ENCODE results near the gene C5orf63. TPM values are rescaled to one million over a fixed set of nuclear protein-coding genes. Genes with fewer than 3 reads are reported as not detected.

C5orf63 gene
- total and polyA plus RNA-seq, 2 of the 8 experiments (the other 6 are each of a cell fraction or from before 2014, with no cell fraction given), result 0.67 to 0.71 TPM

GRCh38 chr5:127097278-127097677, 24.0 kb upstream of the C5orf63 start:
- H2BK5ac ChIP-seq (ENCODE audit: low read depth, low read length), result no peak overlapping the region
- no peak overlapping the region for H2BK120ac ChIP-seq (replicated peaks; ENCODE audit: low read depth, low read length)
- H3K23ac ChIP-seq (ENCODE audit: insufficient read length), result no peak overlapping the region
- no peaks in the 10 kb centered on the region for H3K36me3 ChIP-seq (ENCODE audit: control insufficient read depth in 2 of 4, insufficient read depth in 4 of 4, low read length in 3 of 4)
- H3K4ac ChIP-seq (replicated peaks; ENCODE audit: insufficient read length, low read depth, low read length), result no peak overlapping the region
- H3K4me1 ChIP-seq (replicated peaks in 1 of 4; ENCODE audit: control insufficient read depth in 3 of 4, insufficient read depth in 4 of 4, low read length in 3 of 4), result peaks cover 0 to 15% (median 10%) of the 10 kb centered on the region in 4 experiments; a peak in 6 of 7 replicates
- H4K20me1 ChIP-seq (replicated peaks in 1 of 2; ENCODE audit: control insufficient read depth in 1 of 2, insufficient read depth in 2 of 2, low read length in 2 of 2), result no peaks in the 10 kb centered on the region
- no peak overlapping the region for H4K5ac ChIP-seq (ENCODE audit: insufficient read length, low read depth, low read length)
- no peak overlapping the region for H2BK20ac ChIP-seq (ENCODE audit: low read length)
- 82% methylated on average over 3 of the region's 3 CpGs; no CpG with 5 or more reads in 1 of the 2 experiments for WGBS, 2 experiments (ENCODE audit: extremely low coverage in 1 of 2, insufficient coverage in 1 of 2, insufficient read length in 1 of 2, insufficient replicate concordance in 2 of 2, low coverage in 1 of 2, low lambda C conversion rate in 2 of 2, missing lambda C conversion rate in 1 of 2)
- no peak overlapping the region for H3K4me3 ChIP-seq (ENCODE audit: extremely low read depth in 1 of 4, insufficient read depth in 2 of 4, low read depth in 3 of 4, low read length in 4 of 4)
- no peak overlapping the region for H3K27ac ChIP-seq (ENCODE audit: low read depth, low read length)
- H4K8ac ChIP-seq (ENCODE audit: extremely low read depth, insufficient read depth, low read length), result no peak overlapping the region
- no peak for DNase-seq (ENCODE audit: low read depth in 1 of 2, low spot score in 2 of 2)
- H3K27me3 ChIP-seq (replicated peaks in 1 of 4; ENCODE audit: control insufficient read depth in 3 of 4, extremely low read depth in 1 of 4, insufficient read depth in 3 of 4, low read length in 3 of 4), result no peaks in the 10 kb centered on the region
- 0 out of 2 replicates have a peak overlapping the region, but pooled peaks have one; percentile 11 for H2BK12ac ChIP-seq (ENCODE audit: low read depth, low read length)
- peak; percentile 62 for FAIRE-seq
- H2AFZ ChIP-seq (ENCODE audit: low read length), result peak overlapping the region; percentile 86
- H2AK5ac ChIP-seq (ENCODE audit: low read depth, low read length), result no peak overlapping the region
- H3K9me3 ChIP-seq (ENCODE audit: insufficient read depth in 2 of 2, low read depth in 1 of 2, low read length in 1 of 2), result no peaks in the 10 kb centered on the region
- no peaks in the 10 kb centered on the region for H3K79me1 ChIP-seq (ENCODE audit: low read depth, low read length)
- no peak overlapping the region for H3K56ac ChIP-seq (replicated peaks; ENCODE audit: insufficient read length, low read depth, low read length)
- no peak overlapping the region for H3K18ac ChIP-seq (ENCODE audit: extremely low read depth, low read length)
- H2BK15ac ChIP-seq (ENCODE audit: low read length), result no peak overlapping the region
- H3K4me2 ChIP-seq (ENCODE audit: insufficient read depth in 1 of 2, low read depth in 2 of 2, low read length in 2 of 2), result peak overlapping the region in 1 of 2 experiments; percentile 29; a peak in 2 of 4 replicates
- H3K23me2 ChIP-seq (ENCODE audit: low read depth, low read length), result no peaks in the 10 kb centered on the region
- ChIA-PET POLR2A (ENCODE audit: partially characterized antibody) (interaction anchor here (0.5 kb wide), 1 partner anchor 96 kb away, joined by 3 read pairs; no protein-coding TSS in a partner anchor), CTCF (ENCODE audit: partially characterized antibody) (interaction anchor here (1.4 kb wide), 1 partner anchor 11 kb away, joined by 5 read pairs; no protein-coding TSS in a partner anchor)
- no peak overlapping the region for H4K91ac ChIP-seq (replicated peaks; ENCODE audit: insufficient read length, low read length)
- H3K14ac ChIP-seq (ENCODE audit: insufficient read length), result no peak overlapping the region
- H3K79me2 ChIP-seq (ENCODE audit: control insufficient read depth in 1 of 2, insufficient read depth in 2 of 2, low read length in 2 of 2), result no peaks in the 10 kb centered on the region
- H3K9ac ChIP-seq (replicated peaks in 1 of 4; ENCODE audit: extremely low read depth in 1 of 4, low read depth in 3 of 4, low read length in 3 of 4), result no peak overlapping the region
- TF ChIP-seq SIRT6 (IDR thresholded peaks at IDR 0.05; ENCODE audit: low read length), result no peak
- no peak for TF ChIP-seq GABPA (IDR thresholded peaks at IDR 0.05; ENCODE audit: borderline replicate concordance, insufficient read depth, low read length)
- no peak for TF ChIP-seq RFX5 (IDR thresholded peaks at IDR 0.05; ENCODE audit: borderline replicate concordance, low read depth, low read length)
- TF ChIP-seq POLR2AphosphoS5 (IDR thresholded peaks at IDR 0.05; ENCODE audit: low read depth, low read length), result no peak
- TF ChIP-seq CBX5 (IDR thresholded peaks at IDR 0.05; ENCODE audit: low read depth, low read length), result no peak
- no peak for TF ChIP-seq ATF3 (IDR thresholded peaks at IDR 0.05; ENCODE audit: insufficient read depth, low read depth, low read length)
- TF ChIP-seq NANOG (IDR thresholded peaks at IDR 0.05; ENCODE audit: insufficient read depth, low read depth, low read length, poor library complexity, severe bottlenecking), result no peak
- TF ChIP-seq KDM4A (IDR thresholded peaks at IDR 0.05; ENCODE audit: low read depth, low read length, severe bottlenecking), result no peak
- TF ChIP-seq BRCA1 (IDR thresholded peaks at IDR 0.05; ENCODE audit: low read depth, low read length), result no peak
- TF ChIP-seq CEBPB (IDR thresholded peaks at IDR 0.05; ENCODE audit: low read depth, low read length), result no peak
- no peak for TF ChIP-seq TEAD4 (IDR thresholded peaks at IDR 0.05; ENCODE audit: low read depth, low read length)
- TF ChIP-seq SP4 (IDR thresholded peaks at IDR 0.05; ENCODE audit: low read length), result no peak
- TF ChIP-seq JUN (IDR thresholded peaks at IDR 0.05; ENCODE audit: low read depth, low read length), result no peak
- TF ChIP-seq HDAC6 (IDR thresholded peaks at IDR 0.05; ENCODE audit: low read depth, low read length), result no peak

Data from H1 (cell line).